Caco-2 (cell line): ENCODE data around the gene ZBTB16. TPM values are rescaled to one million over a fixed set of nuclear protein-coding genes. Genes with fewer than 3 reads are reported as not detected.

Experiments
- BruUV-seq: library from RNA; stranded (reverse); fragments of 400-500 nt; replicated peaks from 2 replicates; lab custom pipeline; 2021; lab: Mats Ljungman, UMichigan
- CTCF ChIA-PET: fragments of 300-600 bp; sonication (Branson Sonifier 250); formaldehyde crosslinking; loops from one replicate; lab custom pipeline; 2022; ENCODE audit warnings: antibody characterized with exemption; lab: Charles Lee
- POLR2A ChIA-PET: fragments of 300-600 bp; sonication (Branson Sonifier 250); formaldehyde crosslinking; loops from one replicate; lab custom pipeline; 2022; ENCODE audit warnings: antibody characterized with exemption; lab: Charles Lee
- DNase-seq, 2 experiments: peaks; one replicate each; pipeline versions ENCODE4 v3.0.0 to v3.0.0-alpha.2; 2020 to 2022
- H3K27me3 ChIP-seq: replicated peaks from 2 replicates; pipeline ENCODE4 v1.6.0; 2011; ENCODE audit warnings: low read length; ENCODE audit not compliant: control insufficient read depth, insufficient read depth
- H3K36me3 ChIP-seq: 2 replicates; pipeline ENCODE4 v1.5.1; 2011; ENCODE audit warnings: low read length; ENCODE audit not compliant: control insufficient read depth, insufficient read depth
- H3K4me1 ChIP-seq: fragments of 250-450 bp; sonication (Bioruptor Pico); 2 replicates; pipeline ENCODE4 v1.5.1; 2020; ENCODE audit warnings: mild to moderate bottlenecking
- H3K4me3 ChIP-seq: 2 replicates; pipeline ENCODE4 v1.5.1; 2011; ENCODE audit warnings: low read depth, mild to moderate bottlenecking, control low read depth, low read length
- H3K9me3 ChIP-seq: fragments of 250-450 bp; sonication (Bioruptor Pico); 2 replicates; pipeline ENCODE4 v1.5.1; 2020; ENCODE audit warnings: mild to moderate bottlenecking, moderate library complexity
- H3K27ac Mint-ChIP-seq: one replicate; pipeline ENCODE4 v1.8.0; 2022; ENCODE audit warnings: mixed read lengths; ENCODE audit not compliant: unreplicated experiment
- H3K27me3 Mint-ChIP-seq: one replicate; pipeline ENCODE4 v1.8.0; 2022; ENCODE audit warnings: mixed read lengths; ENCODE audit not compliant: insufficient read depth, unreplicated experiment
- H3K36me3 Mint-ChIP-seq: one replicate; pipeline ENCODE4 v1.8.0; 2022; ENCODE audit warnings: mild to moderate bottlenecking, mixed read lengths; ENCODE audit not compliant: insufficient read depth, unreplicated experiment
- H3K4me1 Mint-ChIP-seq: one replicate; pipeline ENCODE4 v1.8.0; 2022; ENCODE audit warnings: low read depth, mixed read lengths; ENCODE audit not compliant: unreplicated experiment
- H3K4me3 Mint-ChIP-seq: one replicate; pipeline ENCODE4 v1.8.0; 2022; ENCODE audit warnings: mild to moderate bottlenecking, moderate library complexity, mixed read lengths; ENCODE audit not compliant: unreplicated experiment
- H3K9me3 Mint-ChIP-seq: one replicate; pipeline ENCODE4 v1.8.0; 2022; ENCODE audit warnings: mixed read lengths; ENCODE audit not compliant: unreplicated experiment
- CTCF ChIP-seq, 2 experiments: fragments of 200-600 bp in 1 of 2; IDR thresholded peaks; 1 replicate in 1 of 2; 2 replicates in 1 of 2; pipeline versions ENCODE4 v1.5.1 to v1.8.0; 2011 to 2022; ENCODE audit warnings: antibody characterized with exemption in 1 of 2, control low read depth in 1 of 2, inconsistent platforms in 1 of 2, low read depth in 1 of 2, low read length in 1 of 2, mild to moderate bottlenecking in 1 of 2, moderate library complexity in 1 of 2; ENCODE audit not compliant: insufficient read depth in 1 of 2, severe bottlenecking in 1 of 2, unreplicated experiment in 1 of 2
- intact Hi-C: fragments of 100-400 bp; cut with micrococcal nuclease; formaldehyde crosslinking; loops from one replicate; pipeline ENCODE4 v1.10.0; 2022; ENCODE audit not compliant: unreplicated experiment
- total RNA-seq: library from RNA; stranded (reverse); gene quantifications from 2 replicates; pipeline ENCODE4 v1.2.3, GENCODE V29; 2022

Gene ZBTB16
- total RNA-seq, 1 experiment from 2014 or later, result 12.7 TPM

DNA sequence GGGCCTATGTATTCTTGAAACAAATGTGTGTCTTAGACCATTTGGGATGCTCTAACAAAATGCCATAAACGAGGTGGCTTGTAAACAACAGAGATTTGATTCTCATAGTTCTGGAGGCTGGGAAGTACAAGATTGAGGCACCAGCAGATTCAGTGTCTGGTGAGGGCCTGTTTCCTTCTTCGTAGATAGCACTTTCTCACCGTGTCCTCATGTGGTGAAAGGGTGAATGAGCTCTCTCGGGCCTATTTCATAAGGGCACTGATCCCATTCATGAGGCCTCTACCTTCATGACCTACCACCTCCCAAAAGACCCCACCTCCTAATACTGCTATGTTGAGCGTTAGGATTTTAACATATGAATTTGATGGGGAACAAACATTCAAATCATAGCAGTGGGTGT lies 230.3 kb downstream of the ZBTB16 start:
- peaks cover 32% of the 10 kb centered on the region for H3K4me1 Mint-ChIP-seq
- BruUV-seq, result no TSS peak

DNA sequence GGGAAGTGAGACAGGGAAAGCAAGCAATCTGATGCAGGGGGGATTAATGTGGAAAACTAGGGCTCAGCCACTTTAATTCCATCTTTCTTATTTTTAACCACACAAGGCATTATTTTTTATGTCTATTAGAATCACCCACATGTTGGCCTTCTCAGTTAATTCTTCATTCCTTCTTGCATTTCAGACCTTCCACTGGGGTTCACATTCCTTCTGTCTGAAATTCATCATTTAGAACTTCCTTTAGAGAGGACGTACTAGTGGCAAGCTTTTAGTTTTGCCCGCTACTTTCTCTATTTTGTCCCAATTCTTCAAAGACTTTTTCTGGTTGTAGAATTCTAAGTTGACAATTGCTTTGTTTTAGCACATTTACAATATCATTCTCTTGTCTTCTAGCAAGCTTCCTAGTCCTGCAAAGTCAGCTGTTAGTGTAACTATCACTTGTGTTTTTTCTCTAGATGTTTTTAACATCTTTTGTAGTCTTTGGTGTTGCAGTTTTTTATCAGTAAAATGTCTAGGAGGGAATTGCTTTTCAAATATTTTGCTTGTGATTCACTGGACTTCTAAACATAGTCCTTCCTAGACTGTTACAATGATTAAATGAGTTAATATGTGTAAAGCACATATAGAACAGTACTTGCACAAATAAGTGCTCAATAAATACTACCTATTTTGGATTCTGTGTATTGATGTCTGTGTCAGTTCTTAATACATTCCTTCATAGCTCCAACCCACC lies 231.2 kb downstream of the ZBTB16 start:
- Mint-ChIP-seq H3K27ac (no peak overlapping the region), H3K9me3 (no peaks in the 10 kb centered on the region), H3K4me3 (no peak overlapping the region), H3K4me1 (peaks cover 26% of the 10 kb centered on the region), H3K36me3 (no peaks in the 10 kb centered on the region), H3K27me3 (no peaks in the 10 kb centered on the region)
- no peak overlapping the region for H3K4me3 ChIP-seq
- intact Hi-C loops, result no loop called here
- DNase-seq, result no peak
- H3K27me3 ChIP-seq, result no peaks in the 10 kb centered on the region
- POLR2A ChIA-PET, result interaction anchor here (0.6 kb wide), 1 partner anchor 415 kb away, joined by 6 read pairs; no protein-coding TSS in a partner anchor
- TF ChIP-seq CTCF (IDR thresholded peaks at IDR 0.05; ENCODE audit: insufficient read depth in 1 of 2, low read depth in 1 of 2, low read length in 1 of 2, severe bottlenecking in 1 of 2, unreplicated experiment in 1 of 2), result no peak
- peaks cover 27% of the 10 kb centered on the region; the same call in 1 of the 2 replicates for H3K4me1 ChIP-seq
- CTCF ChIA-PET, result interaction anchor here (0.5 to 0.9 kb wide), 2 partner anchors 50 to 417 kb away, joined by 3 read pairs; no protein-coding TSS in a partner anchor
- no peaks in the 10 kb centered on the region for H3K9me3 ChIP-seq
- H3K36me3 ChIP-seq, result no peaks in the 10 kb centered on the region
- no TSS peak for BruUV-seq

More for the DNA sequence above, 230.3 kb downstream of the ZBTB16 start:
- no peaks in the 10 kb centered on the region for H3K36me3 Mint-ChIP-seq
- no peak overlapping the region for H3K4me3 Mint-ChIP-seq
- no peak for DNase-seq
- no peaks in the 10 kb centered on the region for H3K9me3 ChIP-seq
- H3K27me3 ChIP-seq, result no peaks in the 10 kb centered on the region
- no peak for TF ChIP-seq CTCF (IDR thresholded peaks at IDR 0.05; ENCODE audit: insufficient read depth in 1 of 2, low read depth in 1 of 2, low read length in 1 of 2, severe bottlenecking in 1 of 2, unreplicated experiment in 1 of 2)
- H3K27me3 Mint-ChIP-seq, result no peaks in the 10 kb centered on the region
- CTCF ChIA-PET, result no interaction called here
- POLR2A ChIA-PET, result no interaction called here
- H3K36me3 ChIP-seq, result no peaks in the 10 kb centered on the region
- intact Hi-C loops, result loop anchor here (10.0 kb wide), 1 partner anchor 275 kb away; no protein-coding TSS in a partner anchor
- H3K9me3 Mint-ChIP-seq, result no peaks in the 10 kb centered on the region
- peaks cover 28% of the 10 kb centered on the region; the same call in 1 of the 2 replicates for H3K4me1 ChIP-seq
- no peak overlapping the region for H3K4me3 ChIP-seq
- H3K27ac Mint-ChIP-seq, result no peak overlapping the region

GRCh38 chr11:114291381-114291780 lies 231.9 kb downstream of the ZBTB16 start:
- H3K4me3 Mint-ChIP-seq, result no peak overlapping the region
- intact Hi-C loops, result no loop called here
- H3K9me3 ChIP-seq, result no peaks in the 10 kb centered on the region
- peaks cover 23% of the 10 kb centered on the region for H3K4me1 Mint-ChIP-seq
- no peak overlapping the region for H3K4me3 ChIP-seq
- TF ChIP-seq CTCF (IDR thresholded peaks at IDR 0.05; ENCODE audit: insufficient read depth in 1 of 2, low read depth in 1 of 2, low read length in 1 of 2, severe bottlenecking in 1 of 2, unreplicated experiment in 1 of 2), result no peak
- H3K4me1 ChIP-seq, result peaks cover 27% of the 10 kb centered on the region; the same call in 1 of the 2 replicates
- no peak for DNase-seq
- H3K27ac Mint-ChIP-seq, result no peak overlapping the region
- H3K36me3 ChIP-seq, result no peaks in the 10 kb centered on the region
- H3K27me3 ChIP-seq, result no peaks in the 10 kb centered on the region
- BruUV-seq, result no TSS peak
- H3K36me3 Mint-ChIP-seq, result no peaks in the 10 kb centered on the region
- no peaks in the 10 kb centered on the region for H3K9me3 Mint-ChIP-seq
- ChIA-PET CTCF (interaction anchor here (0.5 kb wide), 1 partner anchor 417 kb away, joined by 3 read pairs; no protein-coding TSS in a partner anchor), POLR2A (no interaction called here)
- H3K27me3 Mint-ChIP-seq, result no peaks in the 10 kb centered on the region
